Measurements from ENCODE around the gene DLX5.

GRCh38 chr7:97004247-97005182, 20.1 kb downstream of the DLX5 start:
- TF ChIP-seq CTCF (IDR thresholded peaks at IDR 0.05) (no peak), EZH2 (IDR thresholded peaks at IDR 0.05; ENCODE audit: borderline replicate concordance, insufficient read depth, low read depth, low read length, poor library complexity, severe bottlenecking) (no peak)
